Measurements from ENCODE around the gene CPNE4. TPM values are rescaled to one million over a fixed set of nuclear protein-coding genes. Genes with fewer than 3 reads are reported as not detected.

Gene CPNE4
- total and polyA plus RNA-seq, 9 of the 15 experiments (the other 6 are each of a cell fraction or from before 2014, with no cell fraction given): not detected

DNA sequence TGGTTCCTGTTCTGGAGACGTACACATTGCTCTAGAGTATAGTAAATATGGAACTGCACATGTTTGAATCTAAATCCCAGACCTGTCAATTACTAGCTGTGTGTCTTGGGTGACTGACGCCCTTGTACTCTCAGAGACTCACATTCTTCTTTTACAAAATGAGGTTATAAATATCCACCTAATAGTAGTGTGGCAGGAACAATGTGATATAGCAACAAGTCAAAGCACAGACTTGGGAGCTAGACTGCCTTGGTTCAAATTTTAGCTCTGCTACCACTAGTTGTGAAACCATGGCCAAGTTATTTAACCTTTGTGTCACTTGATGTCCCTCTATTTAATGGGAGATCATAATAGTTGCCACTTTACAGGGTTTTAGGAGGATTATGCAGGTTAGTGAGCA lies 245.6 kb downstream of the CPNE4 start:
- TF ChIP-seq ZNF444 (CRISPR knock-in tag; IDR thresholded peaks at IDR 0.05) (no peak), ZNF431 (CRISPR knock-in tag; IDR thresholded peaks at IDR 0.05) (no peak), PCBP2 (IDR thresholded peaks at IDR 0.05; ENCODE audit: low read depth, low read length, poor library complexity, severe bottlenecking) (no peak), MGA (IDR thresholded peaks at IDR 0.05) (no peak), KDM2B (CRISPR knock-in tag; IDR thresholded peaks at IDR 0.05) (no peak)
- TF ChIP-seq, protein P1, sequence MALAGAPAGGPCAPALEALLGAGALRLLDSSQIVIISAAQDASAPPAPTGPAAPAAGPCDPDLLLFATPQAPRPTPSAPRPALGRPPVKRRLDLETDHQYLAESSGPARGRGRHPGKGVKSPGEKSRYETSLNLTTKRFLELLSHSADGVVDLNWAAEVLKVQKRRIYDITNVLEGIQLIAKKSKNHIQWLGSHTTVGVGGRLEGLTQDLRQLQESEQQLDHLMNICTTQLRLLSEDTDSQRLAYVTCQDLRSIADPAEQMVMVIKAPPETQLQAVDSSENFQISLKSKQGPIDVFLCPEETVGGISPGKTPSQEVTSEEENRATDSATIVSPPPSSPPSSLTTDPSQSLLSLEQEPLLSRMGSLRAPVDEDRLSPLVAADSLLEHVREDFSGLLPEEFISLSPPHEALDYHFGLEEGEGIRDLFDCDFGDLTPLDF (CRISPR knock-in tag; IDR thresholded peaks at IDR 0.05): no peak
- no peak for ATAC-seq
- H3K9me3 ChIP-seq (replicated peaks; ENCODE audit: control insufficient read depth, insufficient read depth, low read depth, low read length): no peaks in the 10 kb centered on the region
- no TSS peak for BruUV-seq (replicated peaks)
- CTCF ChIA-PET (ENCODE audit: low intra/inter-chr PET ratio): no interaction called here
- intact Hi-C loops (cut with micrococcal nuclease) (no loop called here), in situ Hi-C loops (cut with MboI) (loop anchor here (25.0 kb wide), 1 partner anchor 598 kb away; no protein-coding TSS in a partner anchor)
- H3K9me1 ChIP-seq (ENCODE audit: control insufficient read depth, insufficient read depth, low read length): no peaks in the 10 kb centered on the region
- H3K4me1 ChIP-seq (replicated peaks in 1 of 2; ENCODE audit: control insufficient read depth in 2 of 2, insufficient read depth in 2 of 2, low read length in 2 of 2): no peaks in the 10 kb centered on the region
- no peak overlapping the region for H3K4me2 ChIP-seq (ENCODE audit: insufficient read depth, low read length)
- no peak overlapping the region for H2AFZ ChIP-seq (ENCODE audit: low read depth, low read length)
- no peaks in the 10 kb centered on the region for H4K20me1 ChIP-seq (replicated peaks; ENCODE audit: control insufficient read depth, insufficient read depth, low read length)
- H3K36me3 ChIP-seq (ENCODE audit: control insufficient read depth, insufficient read depth, low read length): no peaks in the 10 kb centered on the region
- H3K27ac ChIP-seq (ENCODE audit: extremely low read depth, low read depth, low read length): no peak overlapping the region
- no peak overlapping the region for H3K9ac ChIP-seq (ENCODE audit: insufficient read depth in 1 of 2, low read depth in 2 of 2, low read length in 2 of 2)
- no peak for DNase-seq (ENCODE audit: extremely low read depth in 1 of 4, low spot score in 3 of 4)
- POLR2A ChIA-PET: no interaction called here
- no peaks in the 10 kb centered on the region for H3K27me3 ChIP-seq (ENCODE audit: control insufficient read depth in 2 of 2, insufficient read depth in 2 of 2, low read length in 2 of 2)
- WGBS (ENCODE audit: insufficient coverage, low coverage, missing lambda C conversion rate): 0% methylated on average over 2 of the region's 2 CpGs
- no peak overlapping the region for H3K4me3 ChIP-seq
- no peaks in the 10 kb centered on the region for H3K79me2 ChIP-seq (ENCODE audit: control insufficient read depth, insufficient read depth, low read length)
- FAIRE-seq: no peak

All from K562 (cell line).